ENCODE data around the gene NPAS3.

Gene NPAS3

GRCh38 chr14:33454707-33455106 lies 516.0 kb downstream of the NPAS3 start:
- DNase-seq = peak; percentile 6

- DNase-seq = no peak
Measured at GRCh38 chr14:33455654-33456345, 517.1 kb downstream of the NPAS3 start.

- DNase-seq = no peak
Measured at GRCh38 chr14:33457021-33457420, 518.3 kb downstream of the NPAS3 start.

- no peak for DNase-seq
Measured at GRCh38 chr14:33457617-33458016, 518.9 kb downstream of the NPAS3 start.

- no peak for DNase-seq
Measured at GRCh38 chr14:33460164-33460563, 521.5 kb downstream of the NPAS3 start.

- no peak for DNase-seq
Measured at GRCh38 chr14:33461036-33461435, 522.4 kb downstream of the NPAS3 start.

- no peak for DNase-seq
Measured at GRCh38 chr14:33463731-33464130, 525.1 kb downstream of the NPAS3 start.

- DNase-seq = no peak
Measured at GRCh38 chr14:33464254-33464962, 525.7 kb downstream of the NPAS3 start.

GRCh38 chr14:33465846-33466700 lies 527.4 kb downstream of the NPAS3 start:
- no peak for DNase-seq

- DNase-seq = no peak
Measured at GRCh38 chr14:33467971-33468370, 529.3 kb downstream of the NPAS3 start.

GRCh38 chr14:33469898-33470297 lies 531.2 kb downstream of the NPAS3 start:
- no peak for DNase-seq

GRCh38 chr14:33471776-33472175 lies 533.1 kb downstream of the NPAS3 start:
- no peak for DNase-seq

GRCh38 chr14:33475623-33476022 lies 536.9 kb downstream of the NPAS3 start:
- DNase-seq = peak; percentile 85

GRCh38 chr14:33477797-33478196 lies 539.1 kb downstream of the NPAS3 start:
- DNase-seq = peak; percentile 76

GRCh38 chr14:33480071-33480886 lies 541.6 kb downstream of the NPAS3 start:
- no peak for DNase-seq

- DNase-seq = no peak
Measured at GRCh38 chr14:33480887-33481184, 542.2 kb downstream of the NPAS3 start.

GRCh38 chr14:33483110-33483509 lies 544.4 kb downstream of the NPAS3 start:
- no peak for DNase-seq

GRCh38 chr14:33483541-33483940 lies 544.9 kb downstream of the NPAS3 start:
- no peak for DNase-seq

GRCh38 chr14:33484264-33484663 lies 545.6 kb downstream of the NPAS3 start:
- no peak for DNase-seq

GRCh38 chr14:33486332-33486890 lies 547.7 kb downstream of the NPAS3 start:
- no peak for DNase-seq

GRCh38 chr14:33488582-33488981 lies 549.9 kb downstream of the NPAS3 start:
- no peak for DNase-seq

GRCh38 chr14:33490555-33490954 lies 551.9 kb downstream of the NPAS3 start:
- DNase-seq = peak; percentile 9

GRCh38 chr14:33491112-33491511 lies 552.4 kb downstream of the NPAS3 start:
- no peak for DNase-seq
